IMR-90 (cell line): ENCODE measurements around the gene WRAP73. TPM values are rescaled to one million over a fixed set of nuclear protein-coding genes. Genes with fewer than 3 reads are reported as not detected.

ENCODE experiments used
- ATAC-seq: fragments of 200-7000 bp; cut with Tn5 transposase; 2 replicates; pipeline ENCODE4 v1.9.1; 2020; ENCODE audit warnings: low read depth, mild to moderate bottlenecking, moderate library complexity
- BruUV-seq: library from RNA; stranded (reverse); fragments of 400-500 nt; replicated peaks from 2 replicates; lab custom pipeline; 2021; lab: Mats Ljungman, UMichigan
- CTCF ChIA-PET: fragments of 300-600 bp; formaldehyde crosslinking; extraction: SDS; loops from one replicate; lab custom pipeline; 2021; ENCODE audit warnings: antibody characterized with exemption; lab: Yijun Ruan, JAX
- POLR2A ChIA-PET: fragments of 300-600 bp; sonication (Branson Sonifier 250); formaldehyde crosslinking; loops from one replicate; lab custom pipeline; 2022; ENCODE audit warnings: antibody characterized with exemption; ENCODE audit not compliant: unreplicated experiment; lab: Charles Lee
- DNase-seq: peaks from one replicate; pipeline ENCODE4 v3.0.0; 2013
- H2AFZ ChIP-seq: replicated peaks from 2 replicates; pipeline ENCODE3; 2013; ENCODE audit warnings: low read length, mild to moderate bottlenecking; ENCODE audit not compliant: poor library complexity
- H2AK5ac ChIP-seq: 2 replicates; pipeline ENCODE4 v1.6.1; 2013; ENCODE audit warnings: low read depth, low read length, inconsistent platforms
- H2AK9ac ChIP-seq: replicated peaks from 2 replicates; pipeline ENCODE3; 2013; ENCODE audit warnings: mild to moderate bottlenecking, low read depth, low read length, moderate library complexity; ENCODE audit not compliant: poor library complexity
- H2BK120ac ChIP-seq: 2 replicates; pipeline ENCODE4 v1.6.1; 2013; ENCODE audit warnings: low read depth, low read length, inconsistent platforms
- H2BK15ac ChIP-seq: 3 replicates; pipeline ENCODE4 v1.6.1; 2013; ENCODE audit warnings: low read depth, low read length, inconsistent platforms
- H2BK20ac ChIP-seq: 2 replicates; pipeline ENCODE4 v1.6.1; 2013; ENCODE audit warnings: low read depth, mild to moderate bottlenecking, inconsistent platforms, low read length, moderate library complexity
- H2BK5ac ChIP-seq: 2 replicates; pipeline ENCODE4 v1.6.1; 2013; ENCODE audit warnings: mild to moderate bottlenecking, low read depth, low read length, inconsistent platforms; ENCODE audit not compliant: poor library complexity, severe bottlenecking
- H3K14ac ChIP-seq: replicated peaks from 2 replicates; pipeline ENCODE4 v1.6.1; 2013; ENCODE audit warnings: low read depth, low read length, inconsistent platforms
- H3K18ac ChIP-seq: 2 replicates; pipeline ENCODE4 v1.6.1; 2013; ENCODE audit warnings: low read depth, low read length, control low read depth
- H3K23ac ChIP-seq: 2 replicates; pipeline ENCODE4 v1.6.1; 2013; ENCODE audit warnings: low read depth, low read length, inconsistent platforms
- H3K27ac ChIP-seq: 2 replicates; pipeline ENCODE4 v1.5.1; 2013; ENCODE audit warnings: mild to moderate bottlenecking, control low read depth, low read length; ENCODE audit not compliant: insufficient read depth
- H3K27me3 ChIP-seq: 2 replicates; pipeline ENCODE4 v1.6.1; 2013; ENCODE audit warnings: low read length; ENCODE audit not compliant: control insufficient read depth, insufficient read depth
- H3K36me3 ChIP-seq: 2 replicates; pipeline ENCODE4 v1.6.1; 2013; ENCODE audit warnings: low read length, mixed read lengths; ENCODE audit not compliant: control insufficient read depth, insufficient read depth
- H3K4ac ChIP-seq: 2 replicates; pipeline ENCODE4 v1.6.1; 2013; ENCODE audit warnings: low read depth, low read length, inconsistent platforms
- H3K4me1 ChIP-seq: 2 replicates; pipeline ENCODE4 v1.6.1; 2013; ENCODE audit warnings: low read length, mixed read lengths; ENCODE audit not compliant: control insufficient read depth, insufficient read depth
- H3K4me2 ChIP-seq: 2 replicates; pipeline ENCODE4 v1.6.1; 2013; ENCODE audit warnings: low read depth, mild to moderate bottlenecking, control low read depth, low read length, moderate library complexity
- H3K4me3 ChIP-seq: 2 replicates; pipeline ENCODE4 v1.5.1; 2013; ENCODE audit warnings: low read depth, mild to moderate bottlenecking, control low read depth, low read length, moderate library complexity; ENCODE audit not compliant: insufficient read depth
- H3K56ac ChIP-seq: 2 replicates; pipeline ENCODE4 v1.6.1; 2013; ENCODE audit warnings: low read length, inconsistent platforms; ENCODE audit not compliant: insufficient read depth; ENCODE audit errors: extremely low read depth
- H3K79me1 ChIP-seq, 2 experiments: 2 replicates each; pipeline ENCODE4 v1.6.1; 2013; ENCODE audit warnings: low read length in 2 of 2, inconsistent platforms in 1 of 2, low read depth in 1 of 2
- H3K9ac ChIP-seq: 2 replicates; pipeline ENCODE4 v1.6.1; 2013; ENCODE audit warnings: low read depth, low read length, control low read depth
- H3K9me1 ChIP-seq: 2 replicates; pipeline ENCODE4 v1.6.1; 2013; ENCODE audit warnings: low read length, inconsistent platforms; ENCODE audit not compliant: insufficient read depth
- H3K9me3 ChIP-seq: 2 replicates; pipeline ENCODE4 v1.6.1; 2013; ENCODE audit warnings: low read length; ENCODE audit not compliant: control insufficient read depth, insufficient read depth
- H4K20me1 ChIP-seq: 2 replicates; pipeline ENCODE4 v1.6.1; 2013; ENCODE audit warnings: low read length, inconsistent platforms; ENCODE audit not compliant: insufficient read depth
- H4K5ac ChIP-seq: 2 replicates; pipeline ENCODE4 v1.6.1; 2013; ENCODE audit warnings: mild to moderate bottlenecking, low read depth, low read length, control low read depth
- H4K8ac ChIP-seq, 2 experiments: 2 replicates each; pipeline ENCODE4 v1.6.1; 2013; ENCODE audit warnings: low read depth in 2 of 2, low read length in 2 of 2, control low read depth in 1 of 2, inconsistent platforms in 1 of 2
- H4K91ac ChIP-seq: 2 replicates; pipeline ENCODE4 v1.6.1; 2013; ENCODE audit warnings: low read depth, low read length, inconsistent platforms; ENCODE audit not compliant: insufficient read depth
- BHLHE40 ChIP-seq: fragments of 150-350 bp; IDR thresholded peaks from 2 replicates; pipeline ENCODE4 v1.6.1; 2016; ENCODE audit warnings: mild to moderate bottlenecking, low read depth, low read length
- CEBPB ChIP-seq: IDR thresholded peaks from 2 replicates; pipeline ENCODE4 v1.6.1; 2012; ENCODE audit warnings: low read depth, low read length, improper control_type of control experiment
- CHD1 ChIP-seq: IDR thresholded peaks from 2 replicates; pipeline ENCODE4 v1.6.1; 2012; ENCODE audit warnings: low read depth, low read length, improper control_type of control experiment
- CTCF ChIP-seq: conservative IDR thresholded peaks from 2 replicates; pipeline ENCODE4 v1.5.1; 2012; ENCODE audit warnings: mild to moderate bottlenecking, low read depth, low read length, improper control_type of control experiment
- ELK1 ChIP-seq: fragments of 150-350 bp; IDR thresholded peaks from 2 replicates; pipeline ENCODE4 v1.6.1; 2016; ENCODE audit warnings: low read depth, mild to moderate bottlenecking, low read length, moderate library complexity, borderline replicate concordance
- FOS ChIP-seq: fragments of 150-350 bp; IDR thresholded peaks from 2 replicates; pipeline ENCODE4 v1.6.1; 2016; ENCODE audit warnings: low read depth, low read length
- MAFK ChIP-seq: IDR thresholded peaks from 2 replicates; pipeline ENCODE4 v1.6.1; 2012; ENCODE audit warnings: low read depth, low read length, improper control_type of control experiment
- MAZ ChIP-seq: IDR thresholded peaks from 2 replicates; pipeline ENCODE4 v1.6.1; 2012; ENCODE audit warnings: low read depth, mild to moderate bottlenecking, low read length, improper control_type of control experiment, moderate library complexity, borderline replicate concordance
- MXI1 ChIP-seq: IDR thresholded peaks from 2 replicates; pipeline ENCODE4 v1.6.1; 2012; ENCODE audit warnings: low read depth, mild to moderate bottlenecking, low read length, moderate library complexity, borderline replicate concordance
- NFE2L2 ChIP-seq: fragments of 150-350 bp; IDR thresholded peaks from 2 replicates; pipeline ENCODE4 v1.6.1; 2016; ENCODE audit warnings: low read depth, mild to moderate bottlenecking, low read length
- POLR2A ChIP-seq: IDR thresholded peaks from 2 replicates; pipeline ENCODE4 v1.6.1; 2012; ENCODE audit warnings: mild to moderate bottlenecking, low read depth, low read length
- RAD21 ChIP-seq: IDR thresholded peaks from 2 replicates; pipeline ENCODE4 v1.6.1; 2012; ENCODE audit warnings: low read length, improper control_type of control experiment
- RCOR1 ChIP-seq: IDR thresholded peaks from 2 replicates; pipeline ENCODE4 v1.6.1; 2012; ENCODE audit warnings: mild to moderate bottlenecking, low read length, improper control_type of control experiment; ENCODE audit not compliant: insufficient replicate concordance
- RFX5 ChIP-seq: IDR thresholded peaks from 2 replicates; pipeline ENCODE4 v1.8.0; 2012; ENCODE audit warnings: low read depth, mild to moderate bottlenecking, low read length, moderate library complexity
- SMC3 ChIP-seq: fragments of 150-350 bp; IDR thresholded peaks from 2 replicates; pipeline ENCODE4 v1.6.1; 2016; ENCODE audit warnings: low read depth, mild to moderate bottlenecking, antibody characterized with exemption, low read length, moderate library complexity
- WGBS, 2 experiments: methylation state at CpG; one replicate each; pipeline versions ENCODE4 v1.1.5 to v1.1.7; 2013; ENCODE audit warnings: missing lambda C conversion rate in 2 of 2; ENCODE audit not compliant: insufficient read length in 1 of 2; ENCODE audit errors: extremely low coverage in 2 of 2; 5-methylcytosine and 5-hydroxymethylcytosine counted together
- dilution Hi-C: fragments of 300-500 bp; cut with HindIII; formaldehyde crosslinking; loops from one replicate; pipeline ENCODE4 v1.14.3; 2018; ENCODE audit warnings: low sequenced_read_pairs; ENCODE audit not compliant: unreplicated experiment
- in situ Hi-C: fragments of 300-500 bp; cut with MboI; formaldehyde crosslinking; loops from 3 replicates; pipeline ENCODE4 v1.14.3; 2019; ENCODE audit warnings: low sequenced_read_pairs, inconsistent platforms, mixed read lengths
- intact Hi-C: fragments of 100-400 bp; cut with micrococcal nuclease; formaldehyde crosslinking; loops from 2 replicates; pipeline ENCODE4 v1.10.0; 2022
- polyA plus RNA-seq, 3 experiments: library from polyadenylated mRNA; depleted of rRNA; stranded (reverse); fragments of >200 nt; gene quantifications; 2 replicates each; pipeline ENCODE4 v1.2.3, GENCODE V29; 2012; ENCODE audit warnings: low replicate concordance in 1 of 3
- total RNA-seq: library from RNA; depleted of rRNA; stranded (reverse); fragments of >200 nt; gene quantifications from 2 replicates; pipeline ENCODE4 v1.2.3, GENCODE V29; 2012
- TF ChIP-seq, protein P1 (sequence below): fragments of 150-350 bp; IDR thresholded peaks from 2 replicates; pipeline ENCODE4 v1.6.1; 2017; ENCODE audit warnings: mild to moderate bottlenecking, antibody characterized with exemption, low read length, low read depth

Gene WRAP73
- total and polyA plus RNA-seq, 2 of the 4 experiments (the other 2 are of a cell fraction) = 10.8 to 23.6 TPM

DNA sequence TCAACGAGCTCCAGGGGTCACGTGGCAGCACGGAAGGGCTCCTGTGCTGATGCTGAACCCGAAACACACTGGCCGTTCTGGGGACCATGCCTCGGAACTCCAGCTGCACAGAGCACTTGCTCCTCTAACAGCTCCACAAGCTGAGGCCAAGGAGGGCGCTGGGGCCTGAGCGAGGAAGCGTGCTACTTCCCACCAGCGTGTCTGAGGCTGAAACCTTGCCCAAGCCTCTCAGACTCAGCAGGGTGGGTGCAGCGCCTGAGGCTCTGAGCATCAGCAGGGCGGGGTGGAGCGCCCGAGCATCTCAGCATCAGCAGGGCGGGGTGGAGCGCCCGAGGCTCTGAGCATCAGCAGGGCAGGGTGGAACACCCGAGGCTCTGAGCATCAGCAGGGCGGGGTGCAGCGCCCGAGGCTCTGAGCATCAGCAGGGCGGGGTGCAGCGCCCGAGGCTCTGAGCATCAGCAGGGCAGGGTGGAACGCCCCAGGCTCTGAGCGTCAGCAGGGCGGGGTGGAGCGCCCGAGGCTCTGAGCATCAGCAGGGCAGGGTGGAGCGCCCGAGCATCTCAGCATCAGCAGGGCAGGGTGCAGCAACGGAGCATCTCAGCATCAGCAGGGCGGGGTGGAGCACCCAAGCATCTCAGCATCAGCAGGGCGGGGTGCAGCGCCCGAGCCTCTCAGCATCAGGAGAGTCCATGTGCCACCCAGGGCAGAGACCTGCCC is 9.6 kb downstream of the WRAP73 start:
- WGBS, 2 experiments = 91% methylated on average over 18 of the region's 36 CpGs; no CpG with 5 or more reads in 1 of the 2 experiments
- no peaks in the 10 kb centered on the region for H3K27me3 ChIP-seq
- H3K56ac ChIP-seq = no peak overlapping the region
- intact Hi-C loops (no loop called here), in situ Hi-C loops (no loop called here), dilution Hi-C loops (no loop called here)
- no peaks in the 10 kb centered on the region for H4K20me1 ChIP-seq
- H2AK9ac ChIP-seq = no peak overlapping the region
- no peak for DNase-seq
- H3K4me2 ChIP-seq = no peak overlapping the region
- H3K9ac ChIP-seq = no peak overlapping the region
- H3K9me3 ChIP-seq = no peaks in the 10 kb centered on the region
- no peak overlapping the region for H2AK5ac ChIP-seq
- H2BK20ac ChIP-seq = no peak overlapping the region
- H3K4me3 ChIP-seq = no peak overlapping the region
- TF ChIP-seq MAFK = no peak
- TF ChIP-seq BHLHE40 = no peak
- no peak for TF ChIP-seq POLR2A
- no peak for TF ChIP-seq MAZ
- no peak for TF ChIP-seq SMC3
- TF ChIP-seq ELK1 = no peak
- TF ChIP-seq RFX5 = no peak
- TF ChIP-seq FOS = no peak
- TF ChIP-seq CEBPB = no peak
- no peak for TF ChIP-seq RCOR1
- TF ChIP-seq CHD1 = no peak
- no peak for TF ChIP-seq CTCF
- no peak for TF ChIP-seq RAD21
- TF ChIP-seq, protein P1, sequence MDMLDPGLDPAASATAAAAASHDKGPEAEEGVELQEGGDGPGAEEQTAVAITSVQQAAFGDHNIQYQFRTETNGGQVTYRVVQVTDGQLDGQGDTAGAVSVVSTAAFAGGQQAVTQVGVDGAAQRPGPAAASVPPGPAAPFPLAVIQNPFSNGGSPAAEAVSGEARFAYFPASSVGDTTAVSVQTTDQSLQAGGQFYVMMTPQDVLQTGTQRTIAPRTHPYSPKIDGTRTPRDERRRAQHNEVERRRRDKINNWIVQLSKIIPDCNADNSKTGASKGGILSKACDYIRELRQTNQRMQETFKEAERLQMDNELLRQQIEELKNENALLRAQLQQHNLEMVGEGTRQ = no peak
- TF ChIP-seq MXI1 = no peak
- TF ChIP-seq NFE2L2 = no peak
- ChIA-PET CTCF (no interaction called here), POLR2A (no interaction called here)
- H4K8ac ChIP-seq = no peak overlapping the region
- no peak overlapping the region for H4K91ac ChIP-seq
- H3K23ac ChIP-seq = no peak overlapping the region
- no peak overlapping the region for H4K5ac ChIP-seq
- no peaks in the 10 kb centered on the region for H3K4me1 ChIP-seq
- peaks cover 0 to 5% of the 10 kb centered on the region in 2 experiments; a peak in 1 of 4 replicates for H3K79me1 ChIP-seq
- ATAC-seq = no peak
- 0 out of 2 replicates have a peak, but pooled peaks cover 3% of the 10 kb centered on the region for H3K9me1 ChIP-seq
- no peak overlapping the region for H2AFZ ChIP-seq
- no peak overlapping the region for H3K14ac ChIP-seq
- H3K36me3 ChIP-seq = peaks cover 41% of the 10 kb centered on the region
- BruUV-seq = no TSS peak
- no peak overlapping the region for H3K4ac ChIP-seq
- H3K18ac ChIP-seq = no peak overlapping the region
- H2BK15ac ChIP-seq = no peak overlapping the region
- H2BK120ac ChIP-seq = no peak overlapping the region
- no peak overlapping the region for H3K27ac ChIP-seq
- no peak overlapping the region for H2BK5ac ChIP-seq
